SK-N-MC (cell line): ENCODE results near the gene PAX7.

ENCODE experiments used
- EZH2 ChIP-seq: fragments of 200-600 bp; sonication (generic); IDR thresholded peaks from one replicate; pipeline ENCODE4 v1.6.1; 2017; ENCODE audit warnings: antibody characterized with exemption
- POLR2AphosphoS5 ChIP-seq: IDR thresholded peaks from 2 replicates; pipeline ENCODE4 v1.6.1; 2012; ENCODE audit warnings: mild to moderate bottlenecking, low read depth, low read length, borderline replicate concordance

- TF ChIP-seq POLR2AphosphoS5 (no peak), EZH2 (no peak)
Measured at GRCh38 chr1:18731591-18732235, 101.1 kb downstream of the PAX7 start.
